ENCODE data around the gene TXNL4B.
"Not testable (repeated sequence)": the region's sequence is repeated elsewhere in the genome, so short reads cannot be mapped to it uniquely, and the experiment has no call there.

TXNL4B gene

DNA sequence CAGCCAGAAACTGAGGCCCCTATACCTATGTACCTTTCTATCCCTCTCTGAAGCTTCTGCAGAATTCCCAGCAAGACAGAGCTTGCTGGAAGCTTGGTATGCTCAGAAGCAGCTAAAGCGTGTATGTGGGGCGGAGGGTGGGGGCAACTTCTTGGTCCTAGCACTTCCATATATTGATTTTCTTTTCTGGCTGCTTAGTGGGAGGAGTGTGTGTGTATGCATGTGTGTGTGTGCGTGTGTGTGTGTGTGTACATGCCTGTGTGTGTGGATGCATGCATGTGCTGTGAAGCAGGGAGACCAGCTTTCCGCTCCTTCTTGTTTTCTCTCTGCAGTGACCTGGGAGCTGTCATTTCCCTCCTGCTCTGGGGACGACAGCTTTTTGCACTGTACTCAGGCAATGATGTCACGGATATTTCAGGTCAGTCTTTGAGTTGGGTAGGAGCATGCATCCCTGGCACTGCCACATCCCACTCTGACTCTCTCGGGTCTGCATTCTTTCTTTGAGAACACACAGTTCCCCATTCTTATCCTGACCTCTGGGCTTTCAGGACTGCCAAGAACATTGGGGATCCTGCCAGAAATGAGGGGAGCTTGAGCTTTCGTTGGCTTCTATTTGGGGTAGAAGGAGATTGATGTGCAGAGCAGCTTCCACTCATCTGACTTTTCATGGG lies 19.7 kb downstream of the TXNL4B start:
- no peak for DNase-seq (ENCODE audit: low read depth in 3 of 3)

DNA sequence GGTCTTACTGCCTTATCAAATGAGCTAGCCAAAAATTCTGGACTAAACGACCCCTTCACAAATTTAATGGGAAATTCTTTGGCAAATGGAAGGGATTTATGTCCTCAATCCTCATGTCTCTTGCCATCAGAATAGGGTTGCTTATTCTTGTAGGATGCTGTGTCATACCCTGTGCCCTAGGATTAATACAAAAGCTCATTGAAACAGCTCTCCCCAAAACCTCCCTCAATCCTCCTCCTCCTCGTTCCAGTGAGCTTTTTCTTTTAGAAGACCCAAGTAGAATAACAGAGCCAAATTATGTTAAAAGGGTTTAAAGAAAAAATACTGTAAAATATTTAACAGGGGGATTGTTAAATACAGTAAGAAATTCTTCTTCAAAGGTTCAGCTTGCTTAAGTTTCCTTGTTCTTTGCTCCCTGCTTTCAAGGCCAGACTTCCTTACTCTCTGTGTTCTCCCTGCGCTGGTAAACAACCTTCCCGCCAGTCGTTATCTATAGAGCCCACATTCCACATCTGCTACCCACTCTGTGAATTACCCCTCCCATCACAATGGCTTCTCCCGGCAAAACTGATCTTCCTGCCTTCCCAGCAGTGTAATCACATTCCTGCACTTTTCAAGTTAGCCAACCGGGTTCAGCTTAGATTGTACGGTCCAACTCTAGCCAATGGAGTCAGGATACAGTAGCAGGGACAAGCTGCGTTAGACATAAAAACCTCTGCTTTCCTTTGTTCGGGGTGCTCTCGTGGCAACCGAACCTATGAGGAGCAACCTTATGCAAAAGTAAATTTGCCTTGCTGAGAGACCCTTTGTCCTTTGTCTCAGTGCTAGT lies 20.7 kb downstream of the TXNL4B start:
- no peak for DNase-seq (ENCODE audit: low read depth in 3 of 3)

DNA sequence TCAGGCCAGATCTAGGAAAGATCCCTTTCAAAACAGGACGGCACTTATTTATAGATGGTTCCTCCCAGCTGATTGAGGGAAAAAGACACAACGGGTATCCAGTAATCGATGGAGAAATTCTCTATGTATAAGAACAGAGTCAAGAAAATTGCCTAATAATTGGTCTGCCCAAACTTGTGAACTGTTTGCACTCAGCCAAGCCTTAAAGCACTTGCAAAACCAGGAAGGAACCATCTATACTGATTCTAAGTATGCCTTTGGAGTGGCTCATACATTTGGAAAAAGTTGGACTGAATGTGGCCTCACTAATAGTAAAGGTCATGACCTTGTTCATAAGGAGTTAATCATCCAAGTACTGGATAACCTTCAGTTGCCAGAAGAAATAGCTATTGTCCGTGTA lies 24.5 kb downstream of the TXNL4B start:
- DNase-seq (ENCODE audit: low read depth in 3 of 3) = no peak

DNA sequence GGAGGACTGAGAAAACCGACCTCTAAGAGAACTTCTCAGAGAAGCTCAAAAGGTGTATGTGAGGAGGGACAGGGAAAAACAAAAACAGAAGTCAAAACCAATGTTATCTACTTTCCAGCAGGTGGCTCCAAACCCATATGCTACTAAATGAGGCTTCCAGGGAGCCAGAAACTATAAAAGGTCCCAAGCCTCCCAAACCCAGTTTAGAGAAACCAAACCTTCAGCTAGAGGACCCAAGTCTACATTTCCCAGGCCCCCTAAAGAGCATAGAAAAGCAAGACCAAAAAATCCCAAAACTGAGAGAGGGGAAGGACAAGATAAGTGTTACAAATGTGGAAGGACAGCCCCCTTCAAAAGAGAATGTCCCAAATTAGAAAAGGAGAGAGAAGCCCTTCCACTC lies 26.7 kb downstream of the TXNL4B start:
- DNase-seq (ENCODE audit: low read depth in 3 of 3) = no peak

DNA sequence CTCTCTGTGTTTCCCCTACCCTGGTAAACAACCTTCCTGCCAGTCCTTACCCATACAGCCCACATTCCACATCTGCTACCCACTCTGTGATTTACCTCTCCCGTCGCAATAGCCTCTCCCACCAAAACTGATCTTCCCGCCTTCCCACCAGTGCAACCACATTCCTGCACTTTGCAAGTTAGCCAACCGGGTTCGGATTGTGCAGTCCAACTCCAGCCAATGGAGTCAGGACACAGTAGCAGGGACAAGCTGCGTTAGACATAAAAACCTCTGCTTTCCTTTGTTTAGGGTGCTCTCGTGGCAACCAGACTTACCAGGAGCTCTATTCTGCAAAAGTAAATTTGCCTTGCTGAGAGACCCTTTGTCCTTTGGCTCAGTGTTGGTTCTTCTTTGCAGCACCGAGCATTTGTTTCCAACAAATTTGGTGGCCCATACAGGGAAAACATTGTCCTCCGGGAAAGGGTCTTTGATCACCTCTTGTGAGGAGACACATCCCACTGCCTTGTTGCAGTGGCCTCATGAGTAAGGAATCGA lies 29.0 kb downstream of the TXNL4B start:
- DNase-seq (ENCODE audit: low read depth in 3 of 3) = no peak

DNA sequence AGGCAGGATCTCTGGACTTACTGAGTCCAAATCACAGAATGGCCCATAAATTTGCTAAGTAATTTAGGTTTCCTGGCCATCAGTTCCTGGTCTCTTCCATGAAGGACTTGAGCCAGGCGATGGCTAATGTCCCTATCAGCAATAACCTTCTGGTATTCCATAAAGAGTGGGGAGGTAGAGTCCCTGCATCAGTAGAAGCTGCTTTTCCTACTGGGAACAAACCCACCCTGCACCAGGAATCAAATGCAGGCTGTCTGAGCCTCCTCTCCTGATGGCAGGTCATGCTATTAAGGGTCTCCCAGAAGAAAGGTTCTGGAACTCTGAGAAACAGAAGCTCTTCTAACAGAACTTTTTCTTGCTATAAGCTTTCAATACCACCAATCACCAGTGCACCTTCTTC lies 31.9 kb downstream of the TXNL4B start:
- DNase-seq (ENCODE audit: low read depth in 3 of 3) = no peak

DNA sequence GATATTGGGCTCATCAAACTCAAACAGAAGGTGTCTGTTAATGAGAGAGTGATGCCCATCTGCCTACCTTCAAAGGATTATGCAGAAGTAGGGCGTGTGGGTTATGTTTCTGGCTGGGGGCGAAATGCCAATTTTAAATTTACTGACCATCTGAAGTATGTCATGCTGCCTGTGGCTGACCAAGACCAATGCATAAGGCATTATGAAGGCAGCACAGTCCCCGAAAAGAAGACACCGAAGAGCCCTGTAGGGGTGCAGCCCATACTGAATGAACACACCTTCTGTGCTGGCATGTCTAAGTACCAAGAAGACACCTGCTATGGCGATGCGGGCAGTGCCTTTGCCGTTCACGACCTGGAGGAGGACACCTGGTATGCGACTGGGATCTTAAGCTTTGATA lies 33.0 kb downstream of the TXNL4B start:
- no peak for DNase-seq (ENCODE audit: low read depth in 3 of 3)

DNA sequence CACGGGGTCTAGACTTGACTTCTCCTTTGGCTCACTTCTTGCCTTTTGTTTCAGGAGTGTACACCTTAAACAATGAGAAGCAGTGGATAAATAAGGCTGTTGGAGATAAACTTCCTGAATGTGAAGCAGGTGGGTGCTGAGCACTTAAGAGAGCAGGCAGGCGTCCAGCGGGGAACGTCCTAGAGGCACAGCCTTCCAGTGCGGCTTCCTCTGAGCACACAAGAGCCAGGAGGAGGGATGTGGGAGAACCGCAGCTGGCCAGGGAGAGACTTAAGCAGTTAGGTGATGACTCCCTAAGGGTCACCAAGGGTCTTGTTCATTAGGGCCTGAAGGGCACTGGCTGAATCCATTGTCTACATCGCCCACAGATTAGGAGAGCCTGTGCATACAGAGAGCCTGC lies 34.4 kb downstream of the TXNL4B start:
- not testable (repeated sequence) for DNase-seq (ENCODE audit: low read depth in 3 of 3)

DNA sequence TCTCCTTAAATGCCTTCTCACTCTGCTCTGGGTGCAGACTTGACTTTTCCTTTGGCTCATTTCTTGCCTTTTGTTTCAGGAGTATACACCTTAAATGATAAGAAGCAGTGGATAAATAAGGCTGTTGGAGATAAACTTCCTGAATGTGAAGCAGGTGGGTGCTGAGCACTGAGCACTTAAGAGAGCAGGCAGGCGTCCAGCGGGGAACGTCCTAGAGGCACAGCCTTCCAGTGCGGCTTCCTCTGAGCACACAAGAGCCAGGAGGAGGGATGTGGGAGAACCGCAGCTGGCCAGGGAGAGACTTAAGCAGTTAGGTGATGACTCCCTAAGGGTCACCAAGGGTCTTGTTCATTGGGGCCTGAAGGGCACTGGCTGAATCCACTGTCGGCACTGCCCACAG lies 36.1 kb downstream of the TXNL4B start:
- not testable (repeated sequence) for DNase-seq (ENCODE audit: low read depth in 3 of 3)

DNA sequence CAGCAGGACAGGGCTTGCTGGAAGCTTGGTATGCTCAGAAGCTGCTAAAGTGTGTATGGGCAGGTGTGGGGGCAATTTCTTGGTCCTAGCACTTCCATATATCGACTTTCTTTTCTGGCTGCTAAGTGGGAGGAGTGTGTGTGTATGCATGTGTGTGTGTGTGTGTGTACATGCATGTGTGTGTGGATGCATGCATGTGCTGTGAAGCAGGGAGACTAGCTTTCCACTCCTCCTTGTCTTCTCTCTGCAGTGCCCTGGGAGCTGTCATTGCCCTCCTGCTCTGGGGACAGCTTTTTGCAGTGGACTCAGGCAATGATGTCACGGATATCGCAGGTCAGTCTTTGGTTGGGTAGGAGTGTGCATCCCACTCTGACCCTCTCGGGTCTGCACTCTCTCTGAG lies 37.5 kb downstream of the TXNL4B start:
- no peak for DNase-seq (ENCODE audit: low read depth in 3 of 3)

DNA sequence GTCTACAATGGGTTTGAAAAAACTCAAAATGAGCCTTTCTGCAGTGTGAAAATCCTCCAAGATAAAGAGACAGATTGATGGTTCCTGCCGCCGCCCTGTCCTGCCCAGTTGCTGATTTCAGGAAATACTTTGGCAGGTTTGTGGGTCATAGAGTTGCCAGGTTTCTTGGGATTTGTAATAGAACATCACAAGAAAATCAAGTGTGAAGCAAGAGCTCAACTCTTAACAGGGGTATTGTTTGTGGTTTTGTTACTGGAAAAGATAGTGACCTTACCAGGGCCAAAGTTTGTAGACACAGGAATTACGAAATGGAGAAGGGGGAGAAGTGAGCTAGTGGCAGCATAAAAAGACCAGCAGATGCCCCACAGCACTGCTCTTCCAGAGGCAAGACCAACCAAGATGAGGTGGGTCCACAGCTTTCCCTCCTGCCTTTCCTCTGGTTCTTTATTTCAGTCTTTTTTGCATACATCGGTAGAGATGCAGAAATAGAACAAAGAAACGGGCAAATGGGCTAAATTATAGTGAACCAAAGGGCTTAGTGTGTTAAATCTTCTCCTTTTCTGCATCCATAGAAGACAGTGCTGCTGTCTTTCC lies 39.1 kb downstream of the TXNL4B start, which contains the start of gene HP:
Gene HP (plus strand): TSS at position 252 of the 594 bp plus-strand sequence. CDS start 148 bp downstream, at position 400.
- DNase-seq (ENCODE audit: low read depth in 3 of 3) = not testable (repeated sequence)

DNA sequence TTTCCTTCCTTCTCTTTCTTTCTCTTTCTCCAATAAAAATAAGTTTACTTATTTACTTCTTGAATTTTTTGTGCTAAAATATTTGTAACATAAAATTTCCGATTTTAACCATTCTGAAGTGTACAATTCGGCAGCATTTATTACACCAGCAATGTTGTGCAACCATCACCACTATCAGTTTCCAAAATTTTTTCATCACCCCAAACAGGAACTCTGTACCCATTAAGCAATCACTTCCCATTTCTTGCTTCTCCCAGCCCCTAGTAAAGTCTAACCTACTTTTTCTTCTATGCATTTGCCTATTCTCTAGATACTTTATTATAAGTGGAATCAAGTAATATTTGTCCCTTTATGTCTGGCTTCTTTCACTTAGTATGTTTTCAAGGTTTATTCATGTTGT lies 41.6 kb downstream of the TXNL4B start:
- no peak for DNase-seq (ENCODE audit: low read depth in 3 of 3)

DNA sequence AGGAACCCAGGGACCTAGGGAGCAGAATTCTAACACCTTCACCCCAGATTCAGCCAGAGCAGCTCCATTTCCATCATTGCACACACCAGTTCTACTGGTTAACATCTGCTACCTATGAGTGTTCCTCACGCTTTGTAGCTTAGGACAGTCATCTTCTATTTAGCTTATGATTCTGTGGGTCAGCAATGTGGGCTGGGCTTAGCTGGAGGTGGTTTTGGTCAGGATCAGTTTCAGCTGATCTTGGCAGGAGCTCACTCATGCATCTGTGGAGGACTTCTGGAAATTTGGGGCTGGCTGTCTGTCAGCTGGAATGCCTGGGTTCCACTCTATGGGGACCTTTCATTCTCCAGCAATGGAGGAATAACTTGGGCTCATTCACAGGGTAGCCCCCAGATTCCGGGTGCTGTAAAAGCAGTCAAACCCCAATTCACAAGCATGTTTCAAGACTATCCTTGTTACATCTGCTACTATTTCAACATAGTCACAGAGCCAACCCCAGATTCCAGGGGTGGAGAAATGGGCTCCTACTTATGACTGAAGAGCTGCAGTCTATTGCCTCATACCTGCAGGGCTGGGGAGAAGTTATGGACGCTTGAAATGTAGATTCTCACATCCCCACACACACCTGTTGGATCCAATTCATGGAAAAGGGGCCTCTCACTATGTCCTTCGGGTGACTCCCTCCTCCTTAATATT lies 42.5 kb downstream of the TXNL4B start:
- DNase-seq (ENCODE audit: low read depth in 3 of 3) = no peak

DNA sequence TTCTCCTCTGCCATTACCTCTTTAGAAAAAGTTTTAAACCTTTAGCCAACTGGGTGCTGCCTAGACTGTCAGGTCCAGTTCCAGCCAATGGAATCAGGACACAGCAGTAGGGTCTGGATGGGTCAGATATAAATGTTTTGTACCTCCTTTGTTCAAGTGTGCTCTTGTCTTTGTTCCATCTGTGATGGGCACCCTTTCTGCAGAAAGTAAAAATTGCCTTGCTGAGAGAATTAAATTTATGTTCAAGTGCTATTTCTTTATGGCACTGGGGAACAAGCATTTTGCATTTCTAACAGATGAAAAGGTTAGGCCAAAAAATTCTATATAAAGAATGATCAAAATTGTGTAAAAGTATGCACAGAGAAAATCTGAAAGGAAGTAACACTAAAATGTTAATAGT lies 44.3 kb downstream of the TXNL4B start:
- DNase-seq (ENCODE audit: low read depth in 3 of 3) = no peak

DNA sequence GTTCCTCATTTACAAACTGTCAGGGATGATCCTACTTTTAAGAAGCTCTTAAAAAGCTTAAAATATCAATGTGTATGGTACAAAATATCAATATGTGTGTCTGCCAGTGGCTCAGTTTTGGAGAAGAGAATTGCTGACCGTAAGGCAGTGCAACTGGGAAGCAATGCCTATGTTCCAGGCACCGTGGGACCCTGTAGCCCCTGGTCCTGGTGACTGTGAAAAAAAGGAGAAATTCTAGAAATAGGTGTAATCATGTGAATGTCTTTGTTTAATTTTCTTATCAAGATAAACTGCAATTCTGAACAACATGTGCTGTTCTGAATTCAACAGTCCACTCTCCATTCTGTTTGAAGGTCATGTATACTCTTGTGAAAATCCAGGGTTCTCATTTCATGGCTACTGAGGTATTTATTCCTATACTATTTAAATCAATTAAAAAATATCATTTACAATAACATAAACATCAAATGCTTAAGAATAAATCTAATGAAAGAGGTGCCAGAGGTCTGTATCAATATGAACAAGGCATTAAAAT lies 48.5 kb downstream of the TXNL4B start:
- DNase-seq (ENCODE audit: low read depth in 3 of 3) = no peak

DNA sequence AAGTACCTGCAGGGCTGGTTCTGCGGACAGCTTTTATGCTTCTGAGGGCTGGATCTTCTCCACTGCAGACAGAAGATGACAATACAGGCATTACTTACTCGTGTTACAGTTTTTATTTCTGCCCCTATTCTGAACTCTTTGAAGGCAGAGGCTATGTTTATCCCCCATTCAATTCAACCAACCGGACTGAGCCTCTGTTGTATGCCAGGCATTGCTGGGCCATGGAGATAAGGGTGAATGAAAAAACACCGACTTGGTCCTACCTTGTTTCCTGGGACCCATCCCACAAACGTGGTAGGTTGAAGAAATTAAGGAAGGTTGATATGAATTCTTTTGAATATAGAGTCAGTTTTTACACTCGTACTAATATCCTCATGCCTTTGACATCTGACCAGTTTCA lies 49.1 kb downstream of the TXNL4B start:
- DNase-seq (ENCODE audit: low read depth in 3 of 3) = no peak

DNA sequence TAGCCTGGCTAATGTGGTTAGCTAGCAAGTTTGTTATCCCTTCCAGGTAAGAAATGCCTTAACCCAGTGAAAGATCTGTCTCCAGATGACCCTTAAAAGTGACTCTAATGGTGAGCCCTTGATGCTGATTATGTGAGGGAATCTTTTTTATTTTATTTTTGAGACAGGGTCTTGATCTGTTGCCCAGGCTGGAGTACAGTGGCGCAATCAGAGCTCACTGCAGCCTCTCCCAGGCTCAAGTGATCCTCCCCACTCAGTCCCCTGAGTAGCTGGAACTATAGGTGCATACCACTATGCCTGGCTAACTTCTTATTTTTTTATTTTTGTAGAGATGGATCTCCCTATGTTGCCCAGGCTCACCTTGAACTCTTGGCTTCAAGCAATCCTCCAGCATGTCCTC lies 49.9 kb downstream of the TXNL4B start:
- no peak for DNase-seq (ENCODE audit: low read depth in 3 of 3)

DNA sequence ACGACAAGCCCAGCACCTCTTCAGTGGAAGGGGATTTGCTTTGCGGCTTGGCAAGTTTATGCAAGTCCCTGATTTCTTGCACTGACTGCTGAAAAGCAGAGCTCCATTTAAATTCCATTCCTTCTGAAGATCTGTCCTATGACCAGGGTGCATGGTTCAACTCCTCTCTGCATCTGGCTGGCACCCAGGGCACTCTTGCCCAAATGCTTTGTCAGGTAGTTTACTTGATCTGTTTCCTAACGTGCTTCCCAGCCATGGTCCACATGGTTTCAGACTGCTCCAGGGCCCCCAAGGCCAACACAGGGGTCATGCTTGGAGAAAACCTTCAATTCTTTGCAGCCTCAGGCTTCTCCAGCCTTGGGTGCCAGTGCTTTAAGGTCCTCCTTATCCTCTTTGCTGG lies 50.4 kb downstream of the TXNL4B start:
- no peak for DNase-seq (ENCODE audit: low read depth in 3 of 3)

DNA sequence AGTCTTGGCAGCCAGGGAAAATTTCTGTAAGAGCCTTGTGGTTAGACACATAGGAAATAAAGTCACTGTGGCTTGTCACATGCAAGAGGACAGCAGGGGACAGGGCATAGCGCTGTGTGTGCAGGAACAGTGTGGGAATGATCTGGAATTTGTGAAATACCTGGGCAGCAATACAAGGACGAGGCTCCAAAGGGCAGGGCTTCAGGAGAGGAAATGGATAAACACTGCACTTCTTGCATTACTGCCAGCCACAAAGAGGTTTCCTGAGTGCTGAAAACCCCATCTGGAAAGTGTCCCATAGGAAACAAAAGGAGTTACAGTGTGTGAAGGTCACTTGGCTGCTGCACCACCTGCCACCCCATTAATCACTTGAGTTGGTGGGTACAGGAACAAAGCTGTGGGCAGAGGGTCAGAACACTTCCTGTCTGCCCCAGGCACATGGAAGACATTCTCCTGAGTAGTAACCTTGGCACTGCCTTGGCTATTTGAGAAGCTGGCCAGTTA lies 51.2 kb downstream of the TXNL4B start:
- no peak for DNase-seq (ENCODE audit: low read depth in 3 of 3)

DNA sequence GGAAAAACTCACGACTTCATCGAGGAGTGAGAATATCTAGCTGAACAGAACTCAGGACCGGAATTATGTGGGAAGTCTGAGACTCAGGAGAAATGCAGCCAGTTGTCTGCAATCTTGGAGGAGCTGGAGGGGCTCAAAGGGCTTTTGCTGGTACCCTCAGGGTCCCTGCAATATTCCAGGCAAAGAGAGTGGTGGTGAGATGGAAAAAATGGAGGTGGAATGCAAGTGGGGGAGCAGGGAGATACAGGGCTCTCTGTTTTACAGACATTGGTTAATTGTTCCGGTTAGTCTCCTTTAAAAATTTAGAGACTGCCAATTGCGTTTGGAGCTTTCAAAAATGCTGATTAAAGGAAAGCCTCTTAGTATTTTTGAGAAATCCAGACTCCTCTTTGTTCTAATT lies 57.3 kb downstream of the TXNL4B start:
- DNase-seq (ENCODE audit: low read depth in 3 of 3) = no peak

All from stimulated activated CD4-positive, alpha-beta T cell treated with anti-CD3 and anti-CD28 coated beads, TNF-alpha, amount 100 ng/mL, for 4 hours (primary cell).